K562 (cell line): Measurements from ENCODE around the gene C11orf58. TPM values are rescaled to one million over a fixed set of nuclear protein-coding genes. Genes with fewer than 3 reads are reported as not detected.

Experiments
- ATAC-seq: fragments of 200-7000 bp; cut with Tn5 transposase; 3 replicates; pipeline ENCODE4 v1.9.1; 2020; ENCODE audit warnings: moderate library complexity
- BruUV-seq: library from RNA; stranded (reverse); fragments of 400-500 nt; replicated peaks from 2 replicates; lab custom pipeline; 2021; lab: Mats Ljungman, UMichigan
- CTCF ChIA-PET: fragments of 300-600 bp; formaldehyde crosslinking; extraction: SDS; loops from one replicate; lab custom pipeline; 2021; ENCODE audit warnings: low intra/inter-chr PET ratio; lab: Yijun Ruan, JAX
- POLR2A ChIA-PET: fragments of 300-600, 350-650 bp; sonication (Branson Sonifier 250); formaldehyde crosslinking; extraction: SDS; loops from one replicate; lab custom pipeline; 2021; ENCODE audit warnings: antibody characterized with exemption, inconsistent platforms; lab: Yijun Ruan, JAX
- DNase-seq, 4 experiments: peaks; one replicate each; pipeline versions ENCODE4 v3.0.0 to v3.0.0-alpha.2; 2011 to 2018; ENCODE audit warnings: low spot score in 3 of 4, mixed read lengths in 3 of 4; ENCODE audit errors: extremely low read depth in 1 of 4
- FAIRE-seq: peaks from 2 replicates; lab custom pipeline; 2011; peaks lifted over from hg19 to GRCh38; lab: Jason Lieb, UNC
- H2AFZ ChIP-seq: 2 replicates; pipeline ENCODE4 v1.6.0; 2011; ENCODE audit warnings: low read depth, low read length, control low read depth, inconsistent platforms
- H3K27ac ChIP-seq: fragments of 200-600 bp; 3 replicates; pipeline ENCODE4 v1.8.0; 2011; ENCODE audit warnings: low read depth, mild to moderate bottlenecking, control low read depth, inconsistent platforms, low read length, moderate library complexity, mixed read lengths; ENCODE audit errors: extremely low read depth
- H3K27me3 ChIP-seq, 2 experiments: fragments of 300-600 bp in 1 of 2; 2 replicates in 1 of 2; 3 replicates in 1 of 2; pipeline versions ENCODE4 v1.6.0 to v1.8.0; 2011; ENCODE audit warnings: inconsistent platforms in 2 of 2, low read length in 2 of 2, mild to moderate bottlenecking in 1 of 2, mixed read lengths in 1 of 2, moderate library complexity in 1 of 2; ENCODE audit not compliant: control insufficient read depth in 2 of 2, insufficient read depth in 2 of 2
- H3K36me3 ChIP-seq: fragments of 300-600 bp; 3 replicates; pipeline ENCODE4 v1.8.0; 2011; ENCODE audit warnings: mild to moderate bottlenecking, low read length, inconsistent platforms; ENCODE audit not compliant: control insufficient read depth, insufficient read depth
- H3K4me1 ChIP-seq, 2 experiments: fragments of 200-600 bp in 1 of 2; replicated peaks in 1 of 2; 2 replicates in 1 of 2; 3 replicates in 1 of 2; pipeline versions ENCODE4 v1.5.1 to v1.8.0; 2011; ENCODE audit warnings: inconsistent platforms in 2 of 2, low read length in 2 of 2, mild to moderate bottlenecking in 1 of 2, mixed read lengths in 1 of 2, moderate library complexity in 1 of 2; ENCODE audit not compliant: control insufficient read depth in 2 of 2, insufficient read depth in 2 of 2
- H3K4me2 ChIP-seq: 2 replicates; pipeline ENCODE4 v1.6.1; 2011; ENCODE audit warnings: low read length, control low read depth, inconsistent platforms, mixed read lengths; ENCODE audit not compliant: insufficient read depth
- H3K4me3 ChIP-seq: fragments of 200-600 bp; sonication (generic), shearing (Covaris generic); 2 replicates; pipeline ENCODE4 v1.5.1; 2016; ENCODE audit warnings: control low read depth, inconsistent platforms
- H3K79me2 ChIP-seq: fragments of 200-600 bp; 3 replicates; pipeline ENCODE4 v1.8.0; 2011; ENCODE audit warnings: low read length, inconsistent platforms; ENCODE audit not compliant: control insufficient read depth, insufficient read depth
- H3K9ac ChIP-seq, 2 experiments: 2 replicates each; pipeline versions ENCODE4 v1.6.0 to v1.6.1; 2011; ENCODE audit warnings: low read depth in 2 of 2, low read length in 2 of 2, control low read depth in 1 of 2, inconsistent platforms in 1 of 2, mild to moderate bottlenecking in 1 of 2, mixed read lengths in 1 of 2; ENCODE audit not compliant: insufficient read depth in 1 of 2
- H3K9me1 ChIP-seq: one replicate; pipeline ENCODE4 v1.6.0; 2011; ENCODE audit warnings: inconsistent platforms, mild to moderate bottlenecking, low read length, moderate library complexity; ENCODE audit not compliant: control insufficient read depth, insufficient read depth
- H3K9me3 ChIP-seq: replicated peaks from 2 replicates; pipeline ENCODE4 v1.5.1; 2011; ENCODE audit warnings: low read depth, low read length, inconsistent platforms; ENCODE audit not compliant: control insufficient read depth, insufficient read depth
- H4K20me1 ChIP-seq: replicated peaks from 2 replicates; pipeline ENCODE4 v1.6.1; 2011; ENCODE audit warnings: low read length, inconsistent platforms, mixed read lengths; ENCODE audit not compliant: control insufficient read depth, insufficient read depth
- ADNP ChIP-seq: fragments of 200-800 bp; sonication (Bioruptor generic); IDR thresholded peaks from 2 replicates; pipeline ENCODE4 v1.6.1; 2016; ENCODE audit warnings: missing genetic modification characterization, missing compliant biosample characterization
- HMGN3 ChIP-seq: IDR thresholded peaks from 2 replicates; pipeline ENCODE4 v1.6.1; 2011; ENCODE audit warnings: borderline replicate concordance, low read depth, mild to moderate bottlenecking, mixed read lengths, low read length; ENCODE audit not compliant: insufficient read length; ENCODE audit errors: extremely low read depth
- MTA2 ChIP-seq: fragments of 450-650 bp; IDR thresholded peaks from 2 replicates; pipeline ENCODE4 v1.6.1; 2016; ENCODE audit warnings: low read depth
- NCOA6 ChIP-seq: fragments of 450-650 bp; IDR thresholded peaks from 2 replicates; pipeline ENCODE4 v1.6.1; 2017; ENCODE audit warnings: mild to moderate bottlenecking
- SETDB1 ChIP-seq: IDR thresholded peaks from one replicate; pipeline ENCODE4 v1.6.1; 2012; ENCODE audit warnings: low read length, control low read depth, inconsistent platforms
- SNIP1 ChIP-seq: fragments of 450-650 bp; IDR thresholded peaks from 2 replicates; pipeline ENCODE4 v1.7.1; 2017; ENCODE audit warnings: low read depth, mild to moderate bottlenecking
- TBP ChIP-seq: optimal IDR thresholded peaks from 2 replicates; pipeline ENCODE3; 2011; ENCODE audit warnings: low read depth, low read length, improper control_type of control experiment
- WHSC1 ChIP-seq: IDR thresholded peaks from one replicate; pipeline ENCODE4 v1.6.1; 2012; ENCODE audit warnings: low read length, control low read depth, inconsistent platforms
- ZBTB8A ChIP-seq: fragments of 450-650 bp; IDR thresholded peaks from 2 replicates; pipeline ENCODE4 v1.6.1; 2018; ENCODE audit warnings: mild to moderate bottlenecking, moderate library complexity; ENCODE audit not compliant: partially characterized antibody
- ZMIZ1 ChIP-seq, 2 experiments: fragments of 150-350 bp in 1 of 2; IDR thresholded peaks; 2 replicates each; pipeline ENCODE4 v1.6.1; 2012 to 2016; ENCODE audit warnings: low read depth in 2 of 2, low read length in 2 of 2, mild to moderate bottlenecking in 1 of 2, moderate library complexity in 1 of 2
- ZNF512 ChIP-seq: IDR thresholded peaks from 2 replicates; pipeline ENCODE4 v1.6.1; 2016; ENCODE audit warnings: missing genetic modification characterization, missing compliant biosample characterization
- ZNF76 ChIP-seq: fragments of 250-450 bp; sonication (Bioruptor Pico); IDR thresholded peaks from 2 replicates; pipeline ENCODE4 v1.4.0; 2020; ENCODE audit warnings: mild to moderate bottlenecking, moderate library complexity, borderline replicate concordance
- WGBS: fragments of 100-300 bp; shearing (Covaris generic); methylation state at CpG from one replicate; pipeline ENCODE4 v1.1.6; 2016; ENCODE audit warnings: low coverage, mixed read lengths; ENCODE audit not compliant: insufficient coverage; ENCODE audit errors: missing lambda C conversion rate; 5-methylcytosine and 5-hydroxymethylcytosine counted together
- in situ Hi-C: fragments of 300-500 bp; cut with MboI; formaldehyde crosslinking; loops from 4 replicates; pipeline ENCODE4 v1.15.0; 2018; ENCODE audit warnings: inconsistent platforms, mixed read lengths
- intact Hi-C: fragments of 100-400 bp; cut with micrococcal nuclease; formaldehyde crosslinking; loops from 2 replicates; pipeline ENCODE4 v1.14.2; 2022
- polyA plus RNA-seq, 8 experiments: library from polyadenylated mRNA; depleted of rRNA in 4 of 8; stranded (reverse) in 5 of 8; unstranded in 3 of 8; fragments of >200 nt; fragmentation: Nextera tagmentation in 2 of 8; fragmentation: Illumina TruSeq in 1 of 8; extraction: Ambion mirVana in 2 of 8; extraction: Trizol in 1 of 8; gene quantifications; 2 replicates each; pipeline versions ENCODE4 v1.2.1 to v1.2.3, GENCODE V29; 2011 to 2014; ENCODE audit warnings: inconsistent platforms in 1 of 8, missing spikeins in 1 of 8
- total RNA-seq, 7 experiments: library from RNA; depleted of rRNA in 6 of 7; stranded (reverse); fragments of >200 nt in 6 of 7; fragmentation: Illumina TruSeq in 2 of 7; extraction: Trizol in 2 of 7; gene quantifications; 2 replicates each; pipeline versions ENCODE4 v1.2.1 to v1.2.3, GENCODE V29; 2011 to 2021; ENCODE audit warnings: low replicate concordance in 1 of 7
- TF ChIP-seq, protein P1 (sequence below), 2 experiments: fragments of 200-800 bp in 1 of 2; sonication (Bioruptor generic) in 1 of 2; sonication (generic) in 1 of 2; formaldehyde crosslinking in 1 of 2; IDR thresholded peaks in 1 of 2; conservative IDR thresholded peaks in 1 of 2; 2 replicates each; pipeline versions ENCODE4 v1.5.0 to v1.6.1; 2016 to 2020; ENCODE audit warnings: missing compliant biosample characterization in 1 of 2, missing genetic modification characterization in 1 of 2, missing genetic modification reagents in 1 of 2
- TF ChIP-seq, protein P2 (sequence below): fragments of 450-650 bp; formaldehyde crosslinking; IDR thresholded peaks from 2 replicates; pipeline ENCODE4 v1.4.0; 2020; ENCODE audit warnings: mild to moderate bottlenecking, moderate library complexity

The C11orf58 gene
- total and polyA plus RNA-seq, 9 of the 15 experiments (the other 6 are each of a cell fraction or from before 2014, with no cell fraction given), result 104 to 421 (median 247) TPM

- no peak overlapping the region for H3K9ac ChIP-seq
- POLR2A ChIA-PET, result interaction anchor here (1.0 to 1.4 kb wide), 2 partner anchors 8 to 179 kb away, joined by 3 to 5 read pairs; no protein-coding TSS in a partner anchor
- in situ Hi-C loops, result loop anchor here (10.0 kb wide), 1 partner anchor 280 kb away; no protein-coding TSS in a partner anchor
- H4K20me1 ChIP-seq, result peaks cover 11% of the 10 kb centered on the region; the same call in 1 of the 2 replicates
- BruUV-seq, result no TSS peak
- H3K4me3 ChIP-seq, result no peak overlapping the region
- H3K4me1 ChIP-seq, result peaks cover under 1 to 7% of the 10 kb centered on the region in 2 experiments; a peak in 3 of 5 replicates
- no peak for ATAC-seq
- no peak overlapping the region for H3K27ac ChIP-seq
- no peak overlapping the region for H2AFZ ChIP-seq
- H3K79me2 ChIP-seq, result no peaks in the 10 kb centered on the region
- peaks cover 4% of the 10 kb centered on the region for H3K9me1 ChIP-seq
- intact Hi-C loops, result loop anchor here (5.0 kb wide), 1 partner anchor 38 kb away; no protein-coding TSS in a partner anchor
- peaks cover 8 to 26% of the 10 kb centered on the region in 2 experiments; a peak in 3 of 5 replicates for H3K27me3 ChIP-seq
- no peaks in the 10 kb centered on the region for H3K9me3 ChIP-seq
- CTCF ChIA-PET, result no interaction called here
- no peak for FAIRE-seq
- no peaks in the 10 kb centered on the region for H3K36me3 ChIP-seq
- H3K4me2 ChIP-seq, result no peak overlapping the region
- DNase-seq, result no peak
- WGBS, result 0% methylated on average over 2 of the region's 2 CpGs
- TF ChIP-seq, protein P1, sequence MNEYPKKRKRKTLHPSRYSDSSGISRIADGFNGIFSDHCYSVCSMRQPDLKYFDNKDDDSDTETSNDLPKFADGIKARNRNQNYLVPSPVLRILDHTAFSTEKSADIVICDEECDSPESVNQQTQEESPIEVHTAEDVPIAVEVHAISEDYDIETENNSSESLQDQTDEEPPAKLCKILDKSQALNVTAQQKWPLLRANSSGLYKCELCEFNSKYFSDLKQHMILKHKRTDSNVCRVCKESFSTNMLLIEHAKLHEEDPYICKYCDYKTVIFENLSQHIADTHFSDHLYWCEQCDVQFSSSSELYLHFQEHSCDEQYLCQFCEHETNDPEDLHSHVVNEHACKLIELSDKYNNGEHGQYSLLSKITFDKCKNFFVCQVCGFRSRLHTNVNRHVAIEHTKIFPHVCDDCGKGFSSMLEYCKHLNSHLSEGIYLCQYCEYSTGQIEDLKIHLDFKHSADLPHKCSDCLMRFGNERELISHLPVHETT (CRISPR knock-in tag; conservative IDR thresholded peaks at IDR 0.05 in 1 of 2, IDR thresholded peaks at IDR 0.05 in 1 of 2), result no peak
- TF ChIP-seq MTA2 (no peak), ZMIZ1 (IDR thresholded peaks at IDR 0.05; ENCODE audit: low read depth in 2 of 2, low read length in 2 of 2) (no peak), ZNF76 (CRISPR knock-in tag) (no peak), ADNP (tag) (no peak), TBP (no peak), SETDB1 (no peak), SNIP1 (no peak), ZBTB8A (no peak), WHSC1 (no peak), HMGN3 (no peak), ZNF512 (tag) (no peak), NCOA6 (no peak)
- TF ChIP-seq, protein P2, sequence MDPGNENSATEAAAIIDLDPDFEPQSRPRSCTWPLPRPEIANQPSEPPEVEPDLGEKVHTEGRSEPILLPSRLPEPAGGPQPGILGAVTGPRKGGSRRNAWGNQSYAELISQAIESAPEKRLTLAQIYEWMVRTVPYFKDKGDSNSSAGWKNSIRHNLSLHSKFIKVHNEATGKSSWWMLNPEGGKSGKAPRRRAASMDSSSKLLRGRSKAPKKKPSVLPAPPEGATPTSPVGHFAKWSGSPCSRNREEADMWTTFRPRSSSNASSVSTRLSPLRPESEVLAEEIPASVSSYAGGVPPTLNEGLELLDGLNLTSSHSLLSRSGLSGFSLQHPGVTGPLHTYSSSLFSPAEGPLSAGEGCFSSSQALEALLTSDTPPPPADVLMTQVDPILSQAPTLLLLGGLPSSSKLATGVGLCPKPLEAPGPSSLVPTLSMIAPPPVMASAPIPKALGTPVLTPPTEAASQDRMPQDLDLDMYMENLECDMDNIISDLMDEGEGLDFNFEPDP, result no peak
Measured at GRCh38 chr11:16784666-16785065, 46.2 kb downstream of the C11orf58 start.
